ENCODE data around the gene PLPPR4. TPM values are rescaled to one million over a fixed set of nuclear protein-coding genes. Genes with fewer than 3 reads are reported as not detected.
A peak's percentile ranks its signal among the peaks of the same experiment; 100 is the strongest.
"Not testable (repeated sequence)": the region's sequence is repeated elsewhere in the genome, so short reads cannot be mapped to it uniquely, and the experiment has no call there.

The PLPPR4 gene
- total RNA-seq, 1 donor from 2014 or later: 7.2 TPM

GRCh38 chr1:99281105-99281504 is 16.8 kb downstream of the PLPPR4 start:
- H3K9me3 ChIP-seq: no peaks in the 10 kb centered on the region
- H3K27ac ChIP-seq: no peak overlapping the region
- no peak for DNase-seq (ENCODE audit: low spot score in 2 of 2)
- H3K36me3 ChIP-seq: no peaks in the 10 kb centered on the region
- H3K27me3 ChIP-seq: no peaks in the 10 kb centered on the region
- intact Hi-C loops (cut with DNase I): no loop called here
- no peak overlapping the region for H3K4me3 ChIP-seq
- H3K4me1 ChIP-seq: no peaks in the 10 kb centered on the region
- TF ChIP-seq, protein P1, sequence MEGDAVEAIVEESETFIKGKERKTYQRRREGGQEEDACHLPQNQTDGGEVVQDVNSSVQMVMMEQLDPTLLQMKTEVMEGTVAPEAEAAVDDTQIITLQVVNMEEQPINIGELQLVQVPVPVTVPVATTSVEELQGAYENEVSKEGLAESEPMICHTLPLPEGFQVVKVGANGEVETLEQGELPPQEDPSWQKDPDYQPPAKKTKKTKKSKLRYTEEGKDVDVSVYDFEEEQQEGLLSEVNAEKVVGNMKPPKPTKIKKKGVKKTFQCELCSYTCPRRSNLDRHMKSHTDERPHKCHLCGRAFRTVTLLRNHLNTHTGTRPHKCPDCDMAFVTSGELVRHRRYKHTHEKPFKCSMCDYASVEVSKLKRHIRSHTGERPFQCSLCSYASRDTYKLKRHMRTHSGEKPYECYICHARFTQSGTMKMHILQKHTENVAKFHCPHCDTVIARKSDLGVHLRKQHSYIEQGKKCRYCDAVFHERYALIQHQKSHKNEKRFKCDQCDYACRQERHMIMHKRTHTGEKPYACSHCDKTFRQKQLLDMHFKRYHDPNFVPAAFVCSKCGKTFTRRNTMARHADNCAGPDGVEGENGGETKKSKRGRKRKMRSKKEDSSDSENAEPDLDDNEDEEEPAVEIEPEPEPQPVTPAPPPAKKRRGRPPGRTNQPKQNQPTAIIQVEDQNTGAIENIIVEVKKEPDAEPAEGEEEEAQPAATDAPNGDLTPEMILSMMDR (IDR thresholded peaks at IDR 0.05): no peak

DNA sequence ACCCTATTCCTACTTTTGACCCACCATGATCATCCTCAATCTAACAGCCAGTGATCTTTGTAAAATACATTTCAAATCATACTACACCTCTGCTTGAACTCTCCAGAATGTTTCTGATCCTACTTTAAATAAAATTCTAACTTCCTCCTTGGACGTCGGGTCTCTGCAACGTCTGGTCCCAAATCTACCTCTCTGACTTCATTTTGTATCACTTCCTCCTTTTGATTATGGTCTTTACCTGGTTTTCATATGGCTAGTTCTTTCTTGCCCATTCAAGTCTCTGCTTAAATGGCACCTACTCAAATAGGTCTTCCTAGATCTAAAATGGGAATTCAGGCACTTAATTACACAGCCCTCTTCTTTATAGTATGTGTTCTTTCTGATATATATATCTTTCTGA is 18.2 kb downstream of the PLPPR4 start:
- no peak overlapping the region for H3K4me3 ChIP-seq
- TF ChIP-seq, protein P1 (IDR thresholded peaks at IDR 0.05): no peak
- H3K4me1 ChIP-seq: no peaks in the 10 kb centered on the region
- intact Hi-C loops (cut with DNase I): no loop called here
- DNase-seq (ENCODE audit: low spot score in 2 of 2): no peak
- H3K36me3 ChIP-seq: no peaks in the 10 kb centered on the region
- no peaks in the 10 kb centered on the region for H3K27me3 ChIP-seq
- H3K27ac ChIP-seq: no peak overlapping the region
- no peaks in the 10 kb centered on the region for H3K9me3 ChIP-seq

GRCh38 chr1:99283521-99283920 is 19.2 kb downstream of the PLPPR4 start:
- H3K9me3 ChIP-seq; H3K27ac ChIP-seq; H3K36me3 ChIP-seq; H3K4me1 ChIP-seq; H3K27me3 ChIP-seq; intact Hi-C loops (cut with DNase I); DNase-seq (ENCODE audit: low spot score in 2 of 2); H3K4me3 ChIP-seq: not testable (repeated sequence)

- Histone ChIP-seq H3K27me3 (no peaks in the 10 kb centered on the region), H3K4me3 (peak overlapping the region in 1 of 2 donors; percentile 12), H3K36me3 (no peaks in the 10 kb centered on the region), H3K27ac (no peak overlapping the region), H3K4me1 (no peaks in the 10 kb centered on the region), H3K9me3 (no peaks in the 10 kb centered on the region)
- TF ChIP-seq, protein P1 (IDR thresholded peaks at IDR 0.05): no peak
- no peak for DNase-seq (ENCODE audit: low spot score in 2 of 2)
- intact Hi-C loops (cut with DNase I): no loop called here
Observed at GRCh38 chr1:99292886-99293285, 28.6 kb downstream of the PLPPR4 start.

- H3K27me3 ChIP-seq: no peaks in the 10 kb centered on the region
- TF ChIP-seq, protein P1 (IDR thresholded peaks at IDR 0.05): no peak
- H3K27ac ChIP-seq: no peak overlapping the region
- intact Hi-C loops (cut with DNase I): no loop called here
- H3K9me3 ChIP-seq: no peaks in the 10 kb centered on the region
- H3K36me3 ChIP-seq: no peaks in the 10 kb centered on the region
- no peaks in the 10 kb centered on the region for H3K4me1 ChIP-seq
- no peak for DNase-seq (ENCODE audit: low spot score in 2 of 2)
- no peak overlapping the region for H3K4me3 ChIP-seq
Observed at GRCh38 chr1:99297923-99298322, 33.6 kb downstream of the PLPPR4 start.

DNA sequence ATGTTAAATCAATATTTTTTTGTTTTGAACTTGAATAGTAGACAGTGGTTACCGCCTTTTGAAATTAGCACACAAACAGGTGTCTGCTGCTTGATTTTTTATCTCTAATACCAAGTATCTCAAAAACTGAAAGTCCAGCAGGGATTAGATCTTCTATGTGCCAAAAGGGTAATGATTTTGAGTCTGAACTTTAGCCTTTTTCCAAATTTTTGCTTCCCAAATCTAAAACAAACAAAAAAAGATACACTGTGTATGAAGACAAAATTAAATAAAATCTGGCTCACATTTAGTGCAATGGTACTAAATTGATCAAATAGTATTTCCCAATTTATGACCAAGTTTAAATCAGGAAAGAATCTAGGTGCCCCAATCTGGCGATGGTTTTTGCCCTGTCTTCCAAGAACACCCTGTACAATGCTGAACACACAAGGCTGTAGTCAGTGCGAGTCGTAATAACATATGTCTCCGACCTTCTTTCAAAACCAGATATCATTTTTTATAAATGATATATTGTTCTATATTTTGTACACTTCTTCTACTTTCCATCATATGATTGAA is 40.5 kb downstream of the PLPPR4 start:
- H3K27ac ChIP-seq: no peak overlapping the region
- TF ChIP-seq, protein P1 (IDR thresholded peaks at IDR 0.05): no peak
- no peak overlapping the region for H3K4me3 ChIP-seq
- no peak for DNase-seq (ENCODE audit: low spot score in 2 of 2)
- intact Hi-C loops (cut with DNase I): no loop called here
- no peaks in the 10 kb centered on the region for H3K9me3 ChIP-seq
- H3K36me3 ChIP-seq: no peaks in the 10 kb centered on the region
- no peaks in the 10 kb centered on the region for H3K27me3 ChIP-seq
- H3K4me1 ChIP-seq: no peaks in the 10 kb centered on the region

Measured in ascending aorta (tissue), 2 donors.